C4-2B (cell line): ENCODE measurements around the gene TM4SF20.

Experiments
- CTCF ChIP-seq: fragments of 450-650 bp; conservative IDR thresholded peaks from 2 replicates; pipeline ENCODE4 v1.5.1; 2017; ENCODE audit warnings: mild to moderate bottlenecking
- ZFX ChIP-seq: fragments of 450-650 bp; IDR thresholded peaks from 2 replicates; pipeline ENCODE4 v1.6.1; 2017

GRCh38 chr2:227394401-227394800 lies 15.3 kb upstream of the TM4SF20 start:
- no peak for TF ChIP-seq CTCF
- no peak for TF ChIP-seq ZFX
